B cell (primary cell): ENCODE measurements around the gene ZNF41. TPM values are rescaled to one million over a fixed set of nuclear protein-coding genes. Genes with fewer than 3 reads are reported as not detected.

Experiments
- ATAC-seq: fragments of 200-7000 bp; cut with Tn5 transposase; one replicate; pipeline ENCODE4 v1.10.0; 2021; ENCODE audit warnings: low read depth, mild to moderate bottlenecking, moderate number of reproducible peaks, moderate library complexity
- CTCF ChIA-PET: fragments of 350-600 bp; sonication (Branson Sonifier 250); formaldehyde crosslinking; loops from one replicate; lab custom pipeline; 2021; ENCODE audit warnings: antibody characterized with exemption, inconsistent platforms; lab: Charles Lee
- POLR2A ChIA-PET: fragments of 350-600 bp; sonication (Branson Sonifier 250); formaldehyde crosslinking; loops from one replicate; lab custom pipeline; 2021; ENCODE audit warnings: antibody characterized with exemption; lab: Charles Lee
- DNase-seq: peaks from one replicate; pipeline ENCODE4 v3.0.0; 2013
- H2AFZ ChIP-seq: 2 replicates; pipeline ENCODE4 v1.6.1; 2012; ENCODE audit warnings: mild to moderate bottlenecking, low read depth, low read length; ENCODE audit not compliant: insufficient read depth, poor library complexity, severe bottlenecking
- H3K27ac ChIP-seq, 2 donors: 1 replicate in 1 of 2; 2 replicates in 1 of 2; pipeline ENCODE4 v1.5.1; 2012 to 2013; ENCODE audit warnings: low read length in 2 of 2, mild to moderate bottlenecking in 2 of 2, moderate library complexity in 1 of 2
- H3K27me3 ChIP-seq, 4 experiments: fragments of 200-600 bp in 1 of 4; sonication (generic) in 1 of 4; replicated peaks in 1 of 4; 1 replicate in 2 of 4; 2 replicates in 2 of 4; pipeline versions ENCODE4 v1.6.1 to v1.7.0; 2013 to 2016; ENCODE audit warnings: low read length in 3 of 4, mild to moderate bottlenecking in 2 of 4, mixed read lengths in 1 of 4, moderate library complexity in 1 of 4; ENCODE audit not compliant: insufficient read depth in 4 of 4, control insufficient read depth in 3 of 4; ENCODE audit errors: control extremely low read depth in 1 of 4
- H3K36me3 ChIP-seq, 2 experiments: replicated peaks in 1 of 2; 1 replicate in 1 of 2; 2 replicates in 1 of 2; pipeline versions ENCODE4 v1.6.1 to v1.7.1; 2013; ENCODE audit warnings: low read length in 1 of 2; ENCODE audit not compliant: insufficient read depth in 2 of 2, control insufficient read depth in 1 of 2; ENCODE audit errors: control extremely low read depth in 1 of 2, extremely low read depth in 1 of 2
- H3K4me1 ChIP-seq, 2 donors: fragments of 200-600 bp in 1 of 2; sonication (generic) in 1 of 2; 1 replicate in 1 of 2; 2 replicates in 1 of 2; pipeline versions ENCODE4 v1.5.1 to v1.6.1; 2013 to 2017; ENCODE audit warnings: low read length in 2 of 2; ENCODE audit not compliant: control insufficient read depth in 2 of 2, insufficient read depth in 2 of 2
- H3K4me2 ChIP-seq: replicated peaks from 2 replicates; pipeline ENCODE3; 2012; ENCODE audit warnings: mild to moderate bottlenecking, low read depth, low read length; ENCODE audit not compliant: poor library complexity, severe bottlenecking
- H3K4me3 ChIP-seq, 5 experiments: fragments of 200-600 bp in 1 of 5; sonication (generic) in 1 of 5; 1 replicate in 3 of 5; 2 replicates in 2 of 5; pipeline versions ENCODE4 v1.5.1 to v1.7.0; 2011 to 2016; ENCODE audit warnings: low read length in 4 of 5, mild to moderate bottlenecking in 4 of 5, low read depth in 2 of 5, control low read depth in 1 of 5, moderate library complexity in 1 of 5; ENCODE audit not compliant: insufficient read depth in 1 of 5; ENCODE audit errors: control extremely low read depth in 1 of 5, extremely low read depth in 1 of 5
- H3K79me2 ChIP-seq: fragments of 200-600 bp; sonication (generic); one replicate; pipeline ENCODE4 v1.6.0; 2016; ENCODE audit warnings: low read length; ENCODE audit not compliant: control insufficient read depth, insufficient read depth
- H3K9ac ChIP-seq: fragments of 200-600 bp; sonication (generic); 2 replicates; pipeline ENCODE4 v1.6.1; 2017; ENCODE audit warnings: mild to moderate bottlenecking, low read length, moderate library complexity
- H3K9me3 ChIP-seq, 3 donors: one replicate each; pipeline versions ENCODE4 v1.6.1 to v1.7.1; 2013; ENCODE audit warnings: low read length in 2 of 3; ENCODE audit not compliant: control insufficient read depth in 2 of 3, insufficient read depth in 1 of 3; ENCODE audit errors: control extremely low read depth in 1 of 3
- H4K20me1 ChIP-seq: 2 replicates; pipeline ENCODE4 v1.6.0; 2012; ENCODE audit warnings: mild to moderate bottlenecking, low read length; ENCODE audit not compliant: insufficient read depth, control insufficient read depth, poor library complexity, severe bottlenecking
- H3K27ac Mint-ChIP-seq: one replicate; pipeline ENCODE4 v1.8.0; 2021; ENCODE audit warnings: mixed read lengths
- H3K27me3 Mint-ChIP-seq: one replicate; pipeline ENCODE4 v1.8.0; 2021; ENCODE audit warnings: mixed read lengths
- H3K4me1 Mint-ChIP-seq: one replicate; pipeline ENCODE4 v1.8.0; 2021; ENCODE audit warnings: mixed read lengths
- H3K4me3 Mint-ChIP-seq: one replicate; pipeline ENCODE4 v1.8.0; 2021; ENCODE audit warnings: mixed read lengths
- H3K9me3 Mint-ChIP-seq: one replicate; pipeline ENCODE4 v1.8.0; 2022; ENCODE audit warnings: mixed read lengths; ENCODE audit not compliant: insufficient read depth
- EZH2 ChIP-seq: IDR thresholded peaks from 2 replicates; pipeline ENCODE4 v1.6.1; 2012; ENCODE audit warnings: borderline replicate concordance, low read depth, mild to moderate bottlenecking, moderate library complexity, low read length; ENCODE audit not compliant: insufficient read depth, poor library complexity, severe bottlenecking
- WGBS: methylation state at CpG from one replicate; pipeline ENCODE4 v1.1.5; 2013; ENCODE audit warnings: missing lambda C conversion rate; ENCODE audit not compliant: insufficient coverage; 5-methylcytosine and 5-hydroxymethylcytosine counted together
- intact Hi-C: fragments of 100-400 bp; cut with micrococcal nuclease; formaldehyde crosslinking; loops from one replicate; pipeline ENCODE4 v1.10.0; 2022
- polyA plus RNA-seq: library from polyadenylated mRNA; depleted of rRNA; stranded (reverse); fragments of >200 nt; gene quantifications from 2 replicates; pipeline ENCODE4 v1.2.3, GENCODE V29; 2012
- total RNA-seq, 2 donors: library from RNA; stranded (reverse); fragments of 120-200 nt in 1 of 2; gene quantifications; 1 replicate in 1 of 2; 2 replicates in 1 of 2; pipeline versions ENCODE4 v1.2.3 to v1.2.4, GENCODE V29; 2013 to 2022
- TF ChIP-seq, protein P1 (sequence below): fragments of 200-600 bp; IDR thresholded peaks from one replicate; pipeline ENCODE4 v1.8.0; 2022; ENCODE audit warnings: antibody characterized with exemption, mild to moderate bottlenecking

ZNF41 gene
- total and polyA plus RNA-seq, 2 donors (not counting 1 experiment from before 2014, with no cell fraction given): 5.5 to 17.4 TPM

DNA sequence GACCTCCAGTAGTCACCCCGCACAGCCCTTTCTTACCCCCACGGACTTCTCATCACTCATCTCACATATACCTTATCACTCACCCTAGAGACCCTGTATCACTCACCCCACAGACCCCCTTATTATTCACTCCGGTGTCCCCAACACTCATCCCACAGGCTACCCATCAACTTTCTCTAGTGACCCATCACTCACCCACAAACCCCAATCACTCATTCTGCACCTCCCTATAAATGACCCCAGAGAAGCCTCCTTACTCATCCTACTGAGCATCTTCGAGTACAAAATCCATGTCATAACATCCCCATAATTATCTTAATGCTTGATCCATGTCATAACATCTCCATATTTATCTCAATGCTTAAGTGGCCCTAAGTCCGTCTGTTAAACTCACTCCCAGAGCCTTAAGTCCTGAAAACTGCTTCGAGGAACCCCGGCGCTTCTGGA, 934 bp downstream of the ZNF41 start:
- CTCF ChIA-PET: no interaction called here

DNA sequence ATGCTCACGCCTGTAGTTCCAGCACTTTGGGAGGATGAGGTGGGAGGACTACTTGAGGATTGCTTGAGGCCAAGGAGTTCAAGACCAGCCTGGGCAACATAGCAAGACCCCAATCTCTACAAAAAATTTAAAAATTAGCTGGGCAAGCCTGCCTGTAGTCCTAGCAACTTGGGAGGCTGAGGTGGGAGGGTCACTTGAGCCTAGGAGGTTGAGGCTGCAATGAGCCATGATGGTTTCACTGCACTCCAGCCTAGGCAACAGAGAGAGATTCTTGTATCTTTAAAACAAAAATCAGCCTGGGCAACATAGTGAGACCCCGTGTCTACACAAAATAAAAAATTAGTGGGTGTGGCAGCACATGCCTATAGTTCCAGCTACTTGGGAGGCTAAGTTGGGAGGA, 1.9 kb downstream of the ZNF41 start:
- peaks cover 6% of the 10 kb centered on the region for H4K20me1 ChIP-seq
- H3K4me2 ChIP-seq: no peak overlapping the region
- DNase-seq (no peak), ATAC-seq (no peak)
- H2AFZ ChIP-seq: no peak overlapping the region
- WGBS: no CpG with 5 or more reads among the region's 2 CpGs
- no peaks in the 10 kb centered on the region for H3K9me3 ChIP-seq
- TF ChIP-seq, protein P1, sequence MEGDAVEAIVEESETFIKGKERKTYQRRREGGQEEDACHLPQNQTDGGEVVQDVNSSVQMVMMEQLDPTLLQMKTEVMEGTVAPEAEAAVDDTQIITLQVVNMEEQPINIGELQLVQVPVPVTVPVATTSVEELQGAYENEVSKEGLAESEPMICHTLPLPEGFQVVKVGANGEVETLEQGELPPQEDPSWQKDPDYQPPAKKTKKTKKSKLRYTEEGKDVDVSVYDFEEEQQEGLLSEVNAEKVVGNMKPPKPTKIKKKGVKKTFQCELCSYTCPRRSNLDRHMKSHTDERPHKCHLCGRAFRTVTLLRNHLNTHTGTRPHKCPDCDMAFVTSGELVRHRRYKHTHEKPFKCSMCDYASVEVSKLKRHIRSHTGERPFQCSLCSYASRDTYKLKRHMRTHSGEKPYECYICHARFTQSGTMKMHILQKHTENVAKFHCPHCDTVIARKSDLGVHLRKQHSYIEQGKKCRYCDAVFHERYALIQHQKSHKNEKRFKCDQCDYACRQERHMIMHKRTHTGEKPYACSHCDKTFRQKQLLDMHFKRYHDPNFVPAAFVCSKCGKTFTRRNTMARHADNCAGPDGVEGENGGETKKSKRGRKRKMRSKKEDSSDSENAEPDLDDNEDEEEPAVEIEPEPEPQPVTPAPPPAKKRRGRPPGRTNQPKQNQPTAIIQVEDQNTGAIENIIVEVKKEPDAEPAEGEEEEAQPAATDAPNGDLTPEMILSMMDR: no peak
- TF ChIP-seq EZH2: no peak
- H3K4me3 Mint-ChIP-seq: peak overlapping the region; percentile 41
- peaks cover 54% of the 10 kb centered on the region for H3K79me2 ChIP-seq
- intact Hi-C loops: loop anchor here (5.0 to 10.0 kb wide), 3 partner anchors 119 to 726 kb away; partner anchors contain the start of genes SLC9A7 and USP11
- H3K9ac ChIP-seq: no peak overlapping the region
- no peaks in the 10 kb centered on the region for H3K9me3 Mint-ChIP-seq
- peaks cover 41% of the 10 kb centered on the region for H3K4me1 Mint-ChIP-seq
- POLR2A ChIA-PET: no interaction called here
- no peak overlapping the region for H3K27ac ChIP-seq
- no peaks in the 10 kb centered on the region for H3K27me3 Mint-ChIP-seq
- CTCF ChIA-PET: no interaction called here
- no peak overlapping the region for H3K27ac Mint-ChIP-seq
- H3K36me3 ChIP-seq: no peaks in the 10 kb centered on the region
- no peak overlapping the region for H3K4me3 ChIP-seq
- no peaks in the 10 kb centered on the region for H3K27me3 ChIP-seq
- peaks cover 4 to 30% of the 10 kb centered on the region in 2 donors for H3K4me1 ChIP-seq

More for the DNA sequence above, 934 bp downstream of the ZNF41 start:
- peak overlapping the region; percentile 35 to 77 (median 66) for H3K4me3 ChIP-seq
- Mint-ChIP-seq H3K4me3 (peak overlapping the region; percentile 91), H3K27me3 (no peaks in the 10 kb centered on the region), H3K4me1 (peaks cover 37% of the 10 kb centered on the region), H3K9me3 (no peaks in the 10 kb centered on the region), H3K27ac (peak overlapping the region; percentile 96)
- peaks cover 6% of the 10 kb centered on the region for H4K20me1 ChIP-seq
- no peaks in the 10 kb centered on the region for H3K36me3 ChIP-seq
- peak overlapping the region; percentile 79 for H2AFZ ChIP-seq
- H3K4me1 ChIP-seq: peaks cover 4 to 30% of the 10 kb centered on the region in 2 donors
- POLR2A ChIA-PET: interaction anchor here (0.6 kb wide), 1 partner anchor 291 kb away, joined by 3 read pairs; no protein-coding TSS in a partner anchor
- H3K27ac ChIP-seq: peak overlapping the region; percentile 80 to 90
- H3K27me3 ChIP-seq: no peaks in the 10 kb centered on the region
- DNase-seq (no peak), ATAC-seq (no peak)
- peak overlapping the region; percentile 76 for H3K4me2 ChIP-seq
- intact Hi-C loops: loop anchor here (1.0 to 10.0 kb wide), 7 partner anchors 41 to 727 kb away; partner anchors contain the start of genes ARAF, ELK1, SLC9A7 and UBA1
- H3K9ac ChIP-seq: peak overlapping the region; percentile 70
- TF ChIP-seq, protein P1: no peak
- H3K9me3 ChIP-seq: no peaks in the 10 kb centered on the region
- WGBS: 11% methylated on average over 8 of the region's 8 CpGs
- peaks cover 47% of the 10 kb centered on the region for H3K79me2 ChIP-seq
